ENCODE measurements around the gene DHRS12.

The DHRS12 gene

DNA sequence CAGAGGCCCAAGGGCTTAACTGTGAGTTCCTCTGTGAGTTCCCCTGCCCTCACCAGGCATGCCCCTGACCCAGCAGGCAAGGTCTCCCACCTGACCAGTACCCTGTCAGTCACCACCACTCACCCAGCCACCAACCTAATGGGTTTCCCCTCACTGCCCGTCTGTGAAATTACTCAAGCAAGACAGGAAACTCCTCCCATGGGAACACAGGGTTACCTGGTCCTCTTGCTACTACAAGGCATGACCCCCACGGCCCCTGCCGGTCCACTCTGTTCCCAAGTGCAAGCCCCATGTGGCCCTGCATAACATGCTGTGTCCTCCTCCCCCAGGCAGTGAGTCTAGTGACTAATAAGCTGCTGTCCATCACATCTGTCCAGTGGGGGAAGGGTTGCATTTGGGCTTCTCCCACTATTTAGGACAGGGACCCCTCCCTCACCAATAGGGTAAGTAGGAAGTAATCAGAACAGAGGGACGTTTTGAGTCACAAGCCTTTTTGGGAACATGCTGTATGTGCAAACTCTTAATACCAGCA lies 8.0 kb upstream of the DHRS12 start:
- DNase-seq (ENCODE audit: low read depth in 2 of 2, low spot score in 1 of 2): no peak

DNA sequence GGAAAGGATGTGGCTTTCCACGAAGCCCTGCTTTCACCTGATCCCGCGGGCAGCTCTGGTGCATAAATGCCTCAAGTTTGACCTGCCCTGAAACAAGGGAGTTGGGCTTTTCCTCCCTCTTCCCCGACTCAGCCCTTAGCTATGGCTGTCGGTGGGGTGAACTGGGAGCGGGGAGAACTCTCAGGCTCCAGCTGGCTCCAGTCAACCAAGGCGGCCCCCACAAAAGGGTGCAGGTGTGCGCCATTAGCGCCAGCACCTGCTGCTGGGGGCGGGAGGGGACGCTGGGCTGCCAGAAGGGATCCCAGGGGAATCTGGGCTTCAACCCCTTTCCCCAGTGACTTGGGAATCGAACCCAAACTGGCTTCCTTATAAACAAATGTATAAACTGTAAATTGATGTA lies 7.1 kb upstream of the DHRS12 start:
- no peak for DNase-seq (ENCODE audit: low read depth in 2 of 2, low spot score in 1 of 2)

DNA sequence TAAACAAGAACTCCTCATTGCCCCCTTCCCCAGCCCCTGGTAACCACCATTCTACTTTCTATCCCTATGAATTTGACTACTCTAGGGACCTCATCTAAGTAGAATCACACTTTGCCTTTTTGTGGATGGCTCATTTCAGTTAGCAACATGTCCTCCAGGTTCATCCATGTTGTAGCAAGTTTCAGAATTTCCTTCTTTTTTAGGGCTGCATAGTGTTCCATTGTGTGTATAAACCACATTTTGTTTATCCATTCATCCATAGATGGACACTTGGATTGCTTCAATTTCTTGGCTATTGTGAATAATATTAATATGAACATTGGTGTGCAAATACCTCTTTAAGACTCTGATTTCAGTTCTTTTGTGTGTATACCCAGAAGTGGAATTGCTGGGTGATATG lies 4.8 kb upstream of the DHRS12 start:
- no peak for DNase-seq (ENCODE audit: low read depth in 2 of 2, low spot score in 1 of 2)

DNA sequence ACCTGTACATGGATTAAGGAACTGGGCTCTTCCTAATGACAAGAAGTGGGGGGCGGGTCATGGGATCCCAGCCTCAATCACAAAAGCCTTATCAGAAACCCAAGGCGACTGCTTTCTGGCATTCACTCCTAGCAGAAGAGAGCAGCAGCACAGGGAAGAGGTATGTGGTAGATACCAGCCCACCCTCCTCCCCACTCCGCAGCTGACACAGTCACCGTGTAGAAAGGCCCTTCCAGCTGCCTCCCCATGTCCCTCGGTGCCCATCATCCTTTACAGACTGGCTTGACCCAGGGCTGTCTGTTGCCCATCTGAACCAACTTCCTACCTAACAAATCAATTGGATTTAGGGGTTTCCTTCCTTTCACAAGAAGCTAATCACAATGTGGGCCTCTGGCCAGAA lies 3.1 kb upstream of the DHRS12 start:
- DNase-seq (ENCODE audit: low read depth in 2 of 2, low spot score in 1 of 2): no peak

DNA sequence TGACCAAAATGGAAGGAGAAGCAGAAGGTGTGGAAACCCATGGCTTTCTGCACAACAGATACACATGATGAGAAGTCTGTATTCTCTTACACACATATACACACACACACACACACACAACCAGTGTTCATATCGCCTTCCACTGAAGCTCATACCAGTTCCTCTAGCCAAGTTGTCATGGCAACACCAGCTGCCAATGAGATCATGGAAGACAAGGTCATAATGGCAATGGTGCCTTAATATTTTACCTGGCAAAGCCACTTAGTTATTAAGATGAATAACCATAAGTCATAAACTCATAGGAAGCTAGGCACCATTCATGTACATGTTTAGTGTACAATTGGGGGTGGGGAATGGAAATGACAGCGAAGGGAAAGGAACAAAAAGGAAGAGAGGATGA lies 2.6 kb upstream of the DHRS12 start:
- no peak for DNase-seq (ENCODE audit: low read depth in 2 of 2, low spot score in 1 of 2)

DNA sequence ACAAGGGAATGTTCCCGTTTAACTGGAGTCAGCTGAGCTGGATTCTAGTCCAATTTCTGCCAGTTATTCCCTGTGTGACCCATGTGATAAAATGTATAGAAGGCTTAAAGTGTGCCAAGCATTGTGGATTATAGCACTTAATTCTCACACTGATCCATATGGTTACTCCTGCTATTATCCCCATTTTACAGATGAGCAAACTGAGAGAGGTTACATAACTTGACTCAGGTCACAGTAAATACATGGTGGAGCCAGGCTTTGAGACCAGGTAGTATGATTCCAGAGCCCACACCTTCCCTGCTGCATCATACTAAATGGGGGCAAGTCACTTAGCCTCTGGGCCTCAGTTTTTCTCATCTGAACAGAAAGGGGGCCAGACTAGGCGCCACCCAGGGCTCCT lies 2.0 kb upstream of the DHRS12 start:
- DNase-seq (ENCODE audit: low read depth in 2 of 2, low spot score in 1 of 2): no peak

DNA sequence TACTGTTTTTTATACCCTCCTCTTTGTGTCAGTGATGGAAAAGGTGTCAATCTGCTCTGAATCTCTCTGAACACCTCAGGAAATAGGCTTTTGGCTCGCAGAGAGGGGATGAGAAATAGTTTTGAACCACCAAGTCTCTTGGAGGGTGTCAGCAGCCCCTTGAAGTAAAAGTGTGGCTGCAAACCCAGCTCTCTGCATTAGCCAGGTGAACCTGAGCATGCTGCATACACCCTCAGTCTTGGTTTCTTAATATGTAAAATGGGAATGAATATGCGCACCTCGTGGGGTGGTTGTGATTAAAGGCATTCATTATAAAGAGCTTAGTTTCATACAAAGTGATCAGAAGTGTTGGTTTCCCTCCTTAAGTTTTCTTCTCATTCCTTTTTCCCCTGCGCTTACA lies 1.4 kb upstream of the DHRS12 start:
- DNase-seq (ENCODE audit: low read depth in 2 of 2, low spot score in 1 of 2): no peak

DNA sequence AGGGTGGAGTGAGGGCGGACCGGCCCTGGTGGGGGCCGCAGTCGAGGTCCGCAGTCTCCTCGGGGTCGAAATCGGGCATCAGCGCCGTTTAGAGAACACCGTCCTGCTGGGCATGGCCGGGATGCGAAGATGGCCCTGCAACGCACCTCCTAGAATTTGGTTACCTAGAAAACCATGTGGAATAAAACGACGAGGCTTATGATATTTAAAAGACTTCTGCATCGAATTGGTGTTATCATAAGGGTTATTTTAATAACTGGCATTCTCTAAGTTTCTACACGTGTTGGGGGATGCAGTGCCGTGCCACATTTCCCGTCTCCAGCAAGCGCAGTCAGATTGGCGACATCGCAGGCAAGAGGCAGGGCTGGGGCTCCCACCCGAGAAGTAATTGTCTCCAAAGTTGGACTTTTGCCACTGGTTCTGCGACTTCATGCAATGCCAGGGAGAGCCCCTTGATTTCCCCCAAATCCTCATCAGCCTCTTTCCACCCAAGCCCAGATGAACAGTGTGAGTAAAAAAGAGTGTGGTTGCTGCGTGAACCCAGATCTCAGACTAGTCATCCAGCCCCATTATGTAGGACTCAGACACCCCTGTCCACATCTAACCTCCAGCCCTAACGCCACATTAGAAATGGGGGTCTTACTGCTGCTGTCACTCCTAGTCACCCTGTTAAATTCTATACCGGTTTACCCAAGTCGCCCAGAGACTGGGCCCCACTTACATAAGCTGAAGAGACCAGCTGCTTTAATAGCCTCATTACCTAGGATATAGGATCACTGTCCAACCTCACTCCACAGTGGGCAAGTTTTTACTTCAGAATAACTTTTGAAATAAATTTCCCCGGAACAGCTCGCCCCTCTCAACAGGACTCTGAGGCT lies 571 bp upstream of the DHRS12 start:
- DNase-seq (ENCODE audit: low read depth in 2 of 2, low spot score in 1 of 2): no peak

DNA sequence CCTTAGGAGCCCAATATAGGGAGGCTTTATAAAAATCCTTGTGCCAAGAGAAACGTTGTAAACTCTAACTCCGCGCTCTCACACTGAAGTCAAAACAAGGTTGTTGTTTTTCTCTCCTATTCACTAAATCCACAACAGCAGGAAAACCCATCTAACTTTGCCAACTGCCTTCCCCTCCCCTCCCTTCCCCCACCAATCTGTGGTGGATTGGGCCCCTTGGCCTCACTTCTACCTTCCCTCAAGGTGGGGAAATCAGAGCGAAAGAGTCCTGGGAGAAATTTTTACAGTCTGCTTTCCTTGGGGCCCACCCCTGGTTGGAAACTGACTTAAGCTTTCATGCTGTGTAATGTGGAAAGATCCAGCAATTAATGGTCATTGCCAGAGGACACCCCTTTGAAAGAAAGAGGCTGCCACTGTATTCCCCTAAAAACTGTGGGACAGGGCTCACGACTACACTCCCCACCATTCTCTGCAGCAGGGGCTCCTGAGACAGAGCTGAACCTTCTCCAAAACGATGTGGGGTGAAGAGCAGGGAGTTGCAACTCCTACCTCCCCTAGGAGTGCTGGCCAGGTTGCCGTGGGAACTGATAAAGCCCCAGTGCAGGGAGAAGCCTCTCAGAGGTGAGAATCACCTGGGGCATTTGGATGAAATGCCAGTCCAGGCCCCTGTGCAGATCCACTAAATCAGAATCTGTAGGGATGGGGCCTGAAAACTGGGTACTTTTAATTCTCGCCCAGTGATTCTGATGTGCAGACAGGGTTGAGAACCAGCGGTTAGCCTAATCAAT lies 1.1 kb downstream of the DHRS12 start:
- DNase-seq (ENCODE audit: low read depth in 2 of 2, low spot score in 1 of 2): no peak

DNA sequence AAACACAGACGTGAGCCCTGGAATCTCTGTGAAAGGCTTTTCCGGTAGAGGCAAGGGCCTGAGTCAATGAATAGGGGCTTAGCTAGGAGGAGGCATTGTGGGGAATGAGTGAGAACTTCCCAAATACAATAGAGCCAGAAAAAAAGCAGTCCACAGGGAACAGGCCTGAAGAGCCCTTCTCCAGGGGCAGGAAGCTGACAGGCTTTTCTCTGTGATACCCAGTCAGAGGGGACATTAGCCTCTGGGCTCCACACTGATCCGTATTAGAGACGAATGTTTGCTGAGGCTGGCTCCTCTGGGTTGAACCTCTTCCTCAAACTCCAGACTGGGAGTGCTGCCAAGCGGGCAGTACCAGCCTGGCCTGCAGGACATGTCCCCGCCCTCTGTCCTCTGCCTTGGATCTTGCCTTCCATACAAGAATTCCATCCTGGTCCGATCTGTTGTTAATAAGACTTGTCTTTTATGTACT lies 2.3 kb downstream of the DHRS12 start:
- DNase-seq (ENCODE audit: low read depth in 2 of 2, low spot score in 1 of 2): no peak

DNA sequence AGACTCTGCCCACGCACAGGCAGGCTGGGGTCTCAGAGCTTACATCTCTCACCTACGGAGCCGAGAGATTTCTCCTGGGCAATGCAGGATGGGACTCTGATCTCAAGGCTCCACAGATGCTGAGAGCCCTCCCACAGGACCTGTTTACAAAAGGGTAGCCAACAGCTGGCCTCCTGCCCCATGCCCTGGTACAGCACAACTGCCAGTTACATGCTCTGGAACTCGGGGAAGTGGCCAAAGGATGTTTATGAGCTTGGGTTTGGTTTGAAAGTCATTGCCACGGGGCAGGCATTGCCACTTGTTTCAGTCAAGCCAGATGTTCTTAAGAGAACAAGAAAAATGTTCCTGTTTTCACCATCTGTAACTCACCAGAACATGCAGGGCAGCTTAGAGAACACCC lies 3.5 kb downstream of the DHRS12 start:
- no peak for DNase-seq (ENCODE audit: low read depth in 2 of 2, low spot score in 1 of 2)

DNA sequence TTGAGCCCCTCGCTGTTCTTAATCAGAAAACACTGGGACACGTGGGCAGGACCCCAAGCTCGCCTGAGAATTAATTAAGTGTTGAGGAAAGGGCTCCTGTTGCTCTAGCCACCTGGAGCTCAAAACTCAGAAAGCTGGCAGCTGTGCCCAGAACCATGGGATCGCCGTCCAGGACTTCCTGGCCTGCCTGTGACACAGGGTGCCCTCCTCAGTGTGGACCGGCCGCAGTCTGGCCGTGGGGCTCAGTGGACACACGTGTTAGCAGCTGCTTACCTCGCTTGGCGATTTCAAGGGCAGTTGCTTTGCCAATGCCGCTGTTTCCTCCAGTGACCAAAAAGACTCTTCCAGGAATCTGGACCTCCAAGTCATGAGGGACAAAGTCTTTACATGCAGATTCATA lies 4.7 kb downstream of the DHRS12 start:
- DNase-seq (ENCODE audit: low read depth in 2 of 2, low spot score in 1 of 2): no peak

DNA sequence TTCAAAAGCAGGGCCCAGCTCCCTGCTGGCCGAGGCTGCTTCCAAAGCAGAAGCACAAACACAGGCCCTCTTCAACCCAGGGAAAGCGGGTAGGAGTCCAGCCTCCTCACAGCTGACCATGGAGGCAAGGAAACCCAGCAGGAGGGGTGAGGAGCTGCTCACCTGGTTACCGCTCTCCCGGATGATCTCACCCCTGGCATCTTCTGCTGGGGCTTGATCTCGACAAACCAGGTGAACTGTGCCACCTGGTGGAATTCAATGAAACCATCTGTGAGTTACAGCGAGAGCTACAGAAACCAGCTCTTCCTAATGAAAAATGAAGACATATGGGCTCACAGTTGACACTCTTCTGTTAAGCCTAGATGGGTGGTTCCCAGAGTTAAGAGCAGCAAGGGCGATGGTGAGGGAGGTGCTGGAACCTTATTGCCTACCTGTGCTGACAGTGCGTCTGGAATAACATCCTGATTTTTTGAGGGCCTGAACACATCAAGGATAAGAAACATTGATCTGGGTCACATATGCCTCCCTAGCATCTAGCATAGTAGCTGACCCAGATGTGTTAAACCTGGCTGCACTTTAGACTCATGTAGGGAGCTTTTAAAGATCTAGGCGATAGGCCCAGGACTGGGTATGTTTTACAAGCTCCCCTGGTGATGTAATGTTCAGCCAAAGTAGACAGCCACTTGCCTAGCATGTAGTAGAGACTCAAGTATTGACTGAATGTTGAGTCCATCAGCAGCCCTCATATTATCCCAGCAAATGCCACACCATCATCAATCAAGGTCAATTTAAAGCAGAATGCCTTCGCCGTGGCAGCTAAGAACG lies 6.1 kb downstream of the DHRS12 start:
- peak in 1 of 2 donors; percentile 35 for DNase-seq (ENCODE audit: low read depth in 2 of 2, low spot score in 1 of 2)

DNA sequence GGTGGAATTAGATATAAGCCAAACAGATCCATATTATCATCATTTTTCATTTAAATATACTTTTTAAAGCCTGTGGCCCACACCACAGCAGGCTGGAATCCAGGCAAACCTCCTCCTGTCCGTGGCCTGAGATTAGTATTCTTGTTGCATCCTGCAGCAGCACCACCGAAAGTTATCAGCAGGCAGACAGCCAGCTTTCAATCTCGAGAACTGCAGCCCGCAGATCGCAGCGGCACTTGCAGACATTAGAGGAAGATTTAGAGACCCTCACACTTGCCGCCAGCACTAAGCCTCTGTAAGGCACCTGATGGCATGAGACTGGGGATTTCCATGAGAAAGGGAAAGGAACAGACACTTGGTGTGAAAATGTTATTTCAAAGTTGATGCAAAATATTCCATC lies 7.4 kb downstream of the DHRS12 start:
- no peak for DNase-seq (ENCODE audit: low read depth in 2 of 2, low spot score in 1 of 2)

DNA sequence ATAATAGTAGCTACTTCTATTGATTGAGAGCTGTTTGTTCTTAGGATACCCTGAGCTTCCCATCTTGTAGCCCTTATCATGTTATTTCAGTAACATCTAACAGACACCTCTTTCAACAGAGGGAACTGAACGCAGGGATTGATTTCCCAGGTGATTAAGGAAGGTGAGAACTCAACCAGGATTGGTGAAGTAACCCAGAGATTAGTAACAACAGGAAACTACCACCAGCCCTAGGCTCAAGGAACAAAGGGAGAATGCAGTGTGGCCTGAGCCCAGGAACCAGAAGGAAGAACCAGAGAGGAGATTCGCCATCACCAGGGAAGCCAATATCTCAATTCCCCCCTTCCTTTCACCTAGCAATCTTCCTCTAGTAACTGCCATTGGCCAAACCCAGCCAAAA lies 8.5 kb downstream of the DHRS12 start:
- no peak for DNase-seq (ENCODE audit: low read depth in 2 of 2, low spot score in 1 of 2)

DNA sequence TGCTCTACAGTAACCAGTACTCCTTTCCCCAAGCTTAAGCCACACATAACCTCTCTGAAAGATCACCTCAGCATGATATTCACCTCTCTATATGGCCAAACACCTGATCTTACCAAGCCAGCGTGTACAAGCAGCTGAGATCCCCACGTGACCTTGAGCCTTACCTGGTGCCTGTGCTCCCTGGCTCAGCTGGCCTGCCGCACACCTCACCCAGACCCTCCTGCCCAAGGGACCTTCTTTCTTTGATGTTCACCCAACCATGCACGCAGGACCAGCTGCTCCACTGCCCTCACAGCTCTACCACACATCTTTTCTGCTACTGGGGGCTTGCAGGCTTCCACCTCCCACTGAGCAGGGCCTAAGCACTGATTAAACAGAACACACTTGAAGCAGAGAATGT lies 9.0 kb downstream of the DHRS12 start:
- DNase-seq (ENCODE audit: low read depth in 2 of 2, low spot score in 1 of 2): no peak

DNA sequence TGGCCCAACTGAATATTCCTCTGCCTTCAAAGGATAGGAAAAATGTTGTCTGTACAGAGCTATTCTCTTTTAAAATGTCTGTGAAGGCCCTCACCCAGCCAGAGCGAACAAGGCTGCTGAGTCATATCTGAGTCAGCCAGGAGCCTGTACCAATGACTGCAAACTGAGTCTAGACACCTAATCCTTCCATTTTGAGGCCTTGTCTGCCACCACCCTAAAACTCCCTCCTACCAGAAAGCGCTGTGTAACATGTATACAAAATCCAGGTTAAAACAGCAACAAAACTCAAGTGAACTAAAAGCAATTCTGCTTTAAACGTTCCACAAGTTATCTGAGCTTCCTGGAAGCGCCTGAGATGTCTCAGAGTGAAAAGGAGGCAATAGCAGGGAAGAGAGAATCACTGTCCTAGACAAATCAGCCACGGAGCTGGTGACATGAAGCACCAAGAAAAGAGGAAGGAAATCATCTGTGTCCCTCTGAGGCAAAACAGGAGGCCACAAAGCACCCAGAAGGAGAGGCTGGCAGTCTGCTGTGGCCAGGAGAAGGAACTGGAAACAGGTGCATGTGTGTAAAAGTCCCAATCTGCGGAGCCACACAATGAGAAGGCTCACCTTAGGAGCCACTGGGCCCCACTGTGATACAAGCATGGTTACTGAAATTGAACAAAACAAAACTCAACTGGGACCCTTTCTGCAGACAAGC lies 10.2 kb downstream of the DHRS12 start:
- DNase-seq (ENCODE audit: low read depth in 2 of 2, low spot score in 1 of 2): peak in 1 of 2 donors; percentile 21

DNA sequence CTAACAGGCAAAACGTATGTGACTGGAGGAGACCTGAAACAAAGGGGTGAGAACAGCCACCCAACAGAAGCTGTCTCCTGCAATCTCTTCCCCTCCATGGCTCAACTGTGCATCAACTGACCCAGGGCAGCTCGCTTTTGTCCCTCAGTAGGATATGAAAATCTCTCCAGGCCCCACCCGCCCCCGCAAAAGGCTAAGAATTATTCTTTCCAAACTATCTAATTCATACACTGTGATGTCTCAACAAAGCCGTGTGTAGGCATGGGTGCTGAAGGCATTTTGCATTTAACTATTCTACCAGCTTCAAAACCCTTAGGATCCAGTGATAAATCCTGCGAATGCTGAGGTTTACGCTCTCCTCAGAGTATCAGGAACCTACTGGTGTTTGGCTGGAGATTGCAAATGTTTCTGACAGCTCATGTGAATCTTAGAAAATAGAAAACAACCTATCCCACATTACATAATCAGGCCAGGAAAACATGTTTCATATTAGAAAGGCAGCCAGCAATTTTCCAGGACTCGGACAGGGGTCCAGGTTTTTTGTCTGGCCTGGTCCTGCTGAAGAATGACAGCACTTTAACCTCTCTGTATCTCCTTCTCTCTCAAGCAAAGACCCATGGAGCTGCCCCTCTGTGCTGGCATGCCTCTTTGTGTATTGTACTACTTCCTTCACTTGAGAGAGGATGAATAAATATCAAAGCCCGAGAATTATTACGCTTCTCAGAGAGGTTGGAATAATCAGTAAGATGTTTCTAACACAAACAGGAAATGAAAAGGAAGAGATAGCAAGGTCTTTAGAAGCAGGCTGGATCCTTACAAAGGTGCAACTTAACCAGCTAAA lies 17.3 kb downstream of the DHRS12 start:
- no peak for DNase-seq (ENCODE audit: low read depth in 2 of 2, low spot score in 1 of 2)

DNA sequence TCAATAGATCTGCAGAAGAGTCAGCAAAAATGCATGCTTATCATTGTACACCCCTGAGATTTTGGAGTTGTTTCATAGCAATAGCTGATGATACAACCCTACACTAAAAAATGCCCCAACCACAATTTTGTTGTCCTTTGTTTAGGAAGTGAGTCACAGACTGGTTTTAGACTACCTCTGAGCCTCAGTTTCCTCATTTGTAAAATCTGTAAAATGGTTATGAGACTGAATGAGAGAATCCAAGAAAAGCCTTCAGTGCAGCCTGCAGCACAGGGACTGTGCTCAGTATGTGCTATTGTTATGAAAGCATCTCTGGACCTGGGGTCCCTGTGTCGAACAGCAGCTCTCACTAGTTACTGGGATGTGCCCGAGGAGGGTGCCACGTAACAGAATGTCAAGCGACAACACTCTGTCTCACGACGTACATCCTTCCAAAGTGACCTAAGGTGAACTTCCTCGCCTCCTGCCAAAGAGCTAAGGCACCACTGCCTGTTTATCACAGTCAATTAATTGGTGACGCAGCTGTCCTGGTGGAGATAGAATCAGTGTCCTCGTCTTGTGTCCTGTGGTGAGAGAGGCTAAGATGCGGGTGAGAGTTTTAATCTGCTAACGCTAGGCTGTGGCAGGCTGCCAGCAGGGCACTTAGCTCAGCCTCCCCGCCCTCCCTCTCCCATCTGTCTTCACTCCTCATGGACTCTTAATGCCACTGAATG lies 18.1 kb downstream of the DHRS12 start:
- DNase-seq (ENCODE audit: low read depth in 2 of 2, low spot score in 1 of 2): no peak
